Body of pancreas (tissue), 4 donors: Measurements from ENCODE around the gene INTS13. TPM values are rescaled to one million over a fixed set of nuclear protein-coding genes. Genes with fewer than 3 reads are reported as not detected.

Experiments used
- ATAC-seq: fragments of 150-250 bp; one replicate; pipeline ENCODE4 v1.9.1; 2016
- DNase-seq, 4 donors: peaks; one replicate each; pipeline ENCODE4 v3.0.0-alpha.2; 2019
- H3K27ac ChIP-seq, 4 donors: fragments of 200-600 bp; sonication (generic); 1 replicate in 3 of 4; 2 replicates in 1 of 4; pipeline versions ENCODE4 v1.5.1 to v1.6.1; 2016 to 2019; ENCODE audit warnings: mild to moderate bottlenecking in 1 of 4, mixed read lengths in 1 of 4, moderate library complexity in 1 of 4
- H3K27me3 ChIP-seq, 2 donors: fragments of 200-600 bp; sonication (generic); one replicate each; pipeline ENCODE4 v1.6.0; 2016; ENCODE audit warnings: mild to moderate bottlenecking in 1 of 2
- H3K36me3 ChIP-seq, 2 donors: fragments of 200-600 bp; sonication (generic); replicated peaks in 1 of 2; 2 replicates each; pipeline ENCODE4 v1.5.1; 2016; ENCODE audit warnings: low read depth in 2 of 2; ENCODE audit not compliant: insufficient read depth in 1 of 2
- H3K4me1 ChIP-seq: fragments of 200-600 bp; sonication (generic); one replicate; pipeline ENCODE4 v1.6.0; 2016
- H3K4me3 ChIP-seq, 2 donors: fragments of 200-600 bp; sonication (generic); 1 replicate in 1 of 2; 2 replicates in 1 of 2; pipeline ENCODE4 v1.5.1; 2016 to 2019
- H3K9me3 ChIP-seq, 3 donors: fragments of 200-600 bp; sonication (generic); 1 replicate in 2 of 3; 2 replicates in 1 of 3; pipeline ENCODE4 v1.5.1; 2016
- CTCF ChIP-seq, 7 experiments: fragments of 450-650 bp in 4 of 7; fragments of 200-600 bp in 3 of 7; sonication (generic) in 3 of 7; IDR thresholded peaks; one replicate each; pipeline ENCODE4 v1.5.1; 2016 to 2019; ENCODE audit warnings: antibody characterized with exemption in 7 of 7
- POLR2A ChIP-seq, 3 donors: fragments of 450-650 bp; IDR thresholded peaks; one replicate each; pipeline ENCODE4 v1.6.1; 2016; ENCODE audit warnings: antibody characterized with exemption in 3 of 3, mild to moderate bottlenecking in 2 of 3
- WGBS, 2 donors: methylation state at CpG; one replicate each; pipeline ENCODE4 v1.1.5; 2017; 5-methylcytosine and 5-hydroxymethylcytosine counted together
- intact Hi-C: fragments of 100-400 bp; cut with DNase I; formaldehyde crosslinking; loops from one replicate; pipeline ENCODE4 v1.15.1; 2023
- total RNA-seq, 2 donors: library from RNA; depleted of rRNA; stranded (reverse); fragments of >200 nt; gene quantifications; one replicate each; pipeline ENCODE4 v1.1.0, GENCODE V29; 2016

The INTS13 gene
- total RNA-seq, 2 donors from 2014 or later, result 12.9 to 13.0 TPM

- intact Hi-C loops, result loop anchor here (5.0 kb wide), 1 partner anchor 33 kb away; no protein-coding TSS in a partner anchor
Measured at GRCh38 chr12:26884765-26885576, 52.8 kb downstream of the INTS13 start.

GRCh38 chr12:26880625-26881024 is 57.2 kb downstream of the INTS13 start:
- Histone ChIP-seq H3K9me3 (no peaks in the 10 kb centered on the region), H3K4me1 (peaks cover 29% of the 10 kb centered on the region), H3K27ac (no peak overlapping the region), H3K36me3 (no peaks in the 10 kb centered on the region), H3K27me3 (no peaks in the 10 kb centered on the region), H3K4me3 (no peak overlapping the region)
- TF ChIP-seq POLR2A (IDR thresholded peaks at IDR 0.05), result no peak
- TF ChIP-seq CTCF (IDR thresholded peaks at IDR 0.05), result no peak
- no peak for DNase-seq
- intact Hi-C loops, result no loop called here
- WGBS, 2 donors, result 92 to 96% methylated on average over 2 of the region's 2 CpGs
- ATAC-seq, result no peak

More at GRCh38 chr12:26884765-26885576, 52.8 kb downstream of the INTS13 start:
- ATAC-seq, result peak; percentile 99
- Histone ChIP-seq H3K27ac (no peak overlapping the region), H3K9me3 (no peaks in the 10 kb centered on the region), H3K4me3 (no peak overlapping the region), H3K36me3 (no peaks in the 10 kb centered on the region), H3K27me3 (no peaks in the 10 kb centered on the region), H3K4me1 (peaks cover 7% of the 10 kb centered on the region)
- peak; percentile 91 to 94 (median 94) for DNase-seq
- TF ChIP-seq POLR2A (IDR thresholded peaks at IDR 0.05), result no peak
- peak; percentile 91 to 98 (median 98) for TF ChIP-seq CTCF (IDR thresholded peaks at IDR 0.05)
- WGBS, 2 donors, result 8 to 10% methylated on average over 16 of the region's 16 CpGs

- peak overlapping the region; percentile 52 to 81 (median 68) for H3K27ac ChIP-seq
- 2 to 9% methylated on average over 6 of the region's 6 CpGs for WGBS, 2 donors
Measured at GRCh38 chr12:26878661-26879119, 59.1 kb downstream of the INTS13 start.

GRCh38 chr12:26874501-26875296 is 63.1 kb downstream of the INTS13 start:
- Histone ChIP-seq H3K27me3 (no peaks in the 10 kb centered on the region), H3K27ac (no peak overlapping the region), H3K9me3 (no peaks in the 10 kb centered on the region), H3K4me1 (peaks cover 44% of the 10 kb centered on the region), H3K4me3 (no peak overlapping the region), H3K36me3 (no peaks in the 10 kb centered on the region)
- peak in 1 of 4 donors; percentile 18 for DNase-seq
- no peak for TF ChIP-seq POLR2A (IDR thresholded peaks at IDR 0.05)
- TF ChIP-seq CTCF (IDR thresholded peaks at IDR 0.05), result no peak
- intact Hi-C loops, result no loop called here
- no peak for ATAC-seq
- WGBS, 2 donors, result 81 to 85% methylated on average over 7 of the region's 7 CpGs

More at GRCh38 chr12:26878661-26879119, 59.1 kb downstream of the INTS13 start:
- H3K4me3 ChIP-seq, result no peak overlapping the region
- ATAC-seq (peak; percentile 98), DNase-seq (peak; percentile 94 to 98 (median 96))
- intact Hi-C loops, result no loop called here
- peaks cover 22% of the 10 kb centered on the region for H3K4me1 ChIP-seq
- H3K27me3 ChIP-seq, result no peaks in the 10 kb centered on the region
- no peaks in the 10 kb centered on the region for H3K36me3 ChIP-seq
- H3K9me3 ChIP-seq, result no peaks in the 10 kb centered on the region
- TF ChIP-seq POLR2A (IDR thresholded peaks at IDR 0.05), result peak in 2 of 3 donors; percentile 28
- no peak for TF ChIP-seq CTCF (IDR thresholded peaks at IDR 0.05)
